Measurements from ENCODE around the gene GPS1.

DNA sequence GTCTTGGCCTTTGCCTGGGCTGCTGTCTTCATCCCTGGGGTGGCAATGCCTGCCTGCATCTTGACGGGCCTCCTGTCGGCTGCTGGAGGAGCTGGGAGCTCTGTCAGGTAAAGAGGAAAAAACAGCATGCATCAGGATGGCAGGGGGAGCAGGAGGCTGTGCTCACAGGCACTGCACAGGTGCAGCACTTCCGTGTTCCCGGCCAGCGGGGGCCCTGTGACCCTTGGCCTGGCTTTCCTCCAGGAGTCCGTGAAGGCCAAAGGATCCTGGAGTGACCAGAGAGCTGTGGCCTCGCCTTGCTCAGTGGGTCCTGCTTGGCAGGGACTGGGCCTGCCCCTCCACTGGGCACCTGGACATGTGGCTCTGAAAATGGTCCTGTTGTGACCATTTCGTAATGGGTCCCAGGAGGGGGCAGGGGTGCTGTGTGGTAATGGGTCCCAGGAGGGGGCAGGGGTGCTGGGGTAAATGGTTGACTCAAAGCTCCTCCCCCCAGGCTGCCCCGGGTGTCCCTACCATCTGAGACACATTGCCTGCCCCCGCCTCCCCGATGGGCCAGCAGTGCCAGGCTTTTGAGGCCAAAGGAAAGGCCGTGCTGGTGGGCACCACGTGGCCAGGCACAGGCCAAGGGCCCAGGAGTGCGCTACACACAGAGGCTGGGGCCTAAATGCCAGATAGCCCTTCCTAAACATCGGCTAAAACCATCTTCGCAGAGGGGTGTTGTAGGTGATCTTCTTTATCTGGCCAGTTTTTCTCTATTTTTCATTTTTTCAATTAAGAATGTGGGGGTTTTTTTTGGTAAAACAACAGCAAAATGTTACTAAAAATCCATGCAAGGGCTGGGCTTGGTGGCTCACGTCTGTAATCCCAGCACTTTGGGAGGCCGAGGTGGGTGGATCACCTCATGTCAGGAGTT, 50.3 kb downstream of the GPS1 start:
- TF ChIP-seq SNAI2 (CRISPR knock-in tag; IDR thresholded peaks at IDR 0.05) (no peak), ZNF565 (CRISPR knock-in tag; conservative IDR thresholded peaks at IDR 0.05; ENCODE audit: low read depth) (no peak)
